Measurements from ENCODE around the gene GPR183. TPM values are rescaled to one million over a fixed set of nuclear protein-coding genes. Genes with fewer than 3 reads are reported as not detected.

GPR183 gene
- total RNA-seq, 3 donors from 2014 or later (not counting 1 experiment from before 2014, with no cell fraction given), result 20.0 to 47.0 (median 41.1) TPM

DNA sequence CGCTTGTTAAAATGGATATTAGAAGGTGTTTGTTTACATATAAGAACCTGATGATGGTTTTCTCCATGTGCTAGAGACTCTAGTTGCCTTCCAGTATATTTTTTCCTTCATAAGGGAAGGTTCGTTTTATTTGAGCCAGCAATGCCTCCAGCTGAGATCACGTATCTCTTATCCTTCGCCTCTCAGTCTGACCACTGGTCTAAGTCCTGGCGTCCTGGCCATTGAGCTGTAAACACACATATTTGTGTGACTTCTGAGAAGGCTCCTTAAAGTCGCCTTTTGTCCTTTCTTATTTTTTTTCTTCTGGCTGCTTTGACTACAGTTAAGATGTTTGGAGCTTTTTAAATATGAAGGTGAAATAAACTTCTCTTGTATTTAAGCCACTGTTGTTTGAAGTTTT is 23.7 kb upstream of the GPR183 start:
- TF ChIP-seq, protein P1, sequence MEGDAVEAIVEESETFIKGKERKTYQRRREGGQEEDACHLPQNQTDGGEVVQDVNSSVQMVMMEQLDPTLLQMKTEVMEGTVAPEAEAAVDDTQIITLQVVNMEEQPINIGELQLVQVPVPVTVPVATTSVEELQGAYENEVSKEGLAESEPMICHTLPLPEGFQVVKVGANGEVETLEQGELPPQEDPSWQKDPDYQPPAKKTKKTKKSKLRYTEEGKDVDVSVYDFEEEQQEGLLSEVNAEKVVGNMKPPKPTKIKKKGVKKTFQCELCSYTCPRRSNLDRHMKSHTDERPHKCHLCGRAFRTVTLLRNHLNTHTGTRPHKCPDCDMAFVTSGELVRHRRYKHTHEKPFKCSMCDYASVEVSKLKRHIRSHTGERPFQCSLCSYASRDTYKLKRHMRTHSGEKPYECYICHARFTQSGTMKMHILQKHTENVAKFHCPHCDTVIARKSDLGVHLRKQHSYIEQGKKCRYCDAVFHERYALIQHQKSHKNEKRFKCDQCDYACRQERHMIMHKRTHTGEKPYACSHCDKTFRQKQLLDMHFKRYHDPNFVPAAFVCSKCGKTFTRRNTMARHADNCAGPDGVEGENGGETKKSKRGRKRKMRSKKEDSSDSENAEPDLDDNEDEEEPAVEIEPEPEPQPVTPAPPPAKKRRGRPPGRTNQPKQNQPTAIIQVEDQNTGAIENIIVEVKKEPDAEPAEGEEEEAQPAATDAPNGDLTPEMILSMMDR (IDR thresholded peaks at IDR 0.05), result no peak
- peaks cover 19 to 23% of the 10 kb centered on the region in 2 donors for H3K4me1 Mint-ChIP-seq
- DNase-seq (no peak), ATAC-seq (no peak)
- Histone ChIP-seq H3K27ac (ENCODE audit: low read length) (no peak overlapping the region), H3K4me3 (ENCODE audit: low read length) (no peak overlapping the region), H3K36me3 (ENCODE audit: control insufficient read depth, insufficient read depth, low read length) (peaks cover 27% of the 10 kb centered on the region), H3K4me1 (ENCODE audit: control insufficient read depth, insufficient read depth, low read length) (peaks cover 15% of the 10 kb centered on the region), H3K27me3 (ENCODE audit: control insufficient read depth, insufficient read depth, low read length) (no peaks in the 10 kb centered on the region), H3K9me3 (ENCODE audit: control insufficient read depth, insufficient read depth, low read length) (no peaks in the 10 kb centered on the region)
- H3K4me3 Mint-ChIP-seq, result no peak overlapping the region
- H3K9me3 Mint-ChIP-seq, result no peaks in the 10 kb centered on the region
- 82% methylated on average over 6 of the region's 6 CpGs for WGBS (ENCODE audit: insufficient coverage)
- H3K27ac Mint-ChIP-seq, result no peak overlapping the region
- no peaks in the 10 kb centered on the region for H3K27me3 Mint-ChIP-seq (ENCODE audit: low read depth in 2 of 2)
- H3K36me3 Mint-ChIP-seq, result peaks cover 2% of the 10 kb centered on the region
- intact Hi-C loops (cut with micrococcal nuclease), result no loop called here

DNA sequence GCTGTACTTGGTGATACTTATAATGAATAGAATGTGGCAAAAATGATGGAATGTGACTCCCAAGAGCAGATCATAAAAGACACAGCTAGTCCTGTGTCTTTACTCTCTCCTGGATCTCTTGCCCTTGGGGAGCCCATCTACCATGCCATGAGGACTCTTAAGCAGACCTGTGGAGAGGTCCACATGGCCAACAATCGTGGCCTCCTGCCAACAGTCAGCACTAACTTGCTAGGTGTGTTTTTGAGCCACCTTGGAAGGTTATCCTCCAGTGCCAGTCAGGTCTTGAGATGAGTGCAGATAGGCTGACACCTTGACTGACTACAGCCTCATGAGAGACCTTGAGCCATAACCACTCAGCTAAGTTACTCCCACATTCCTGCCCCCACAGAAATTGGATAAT is 22.3 kb upstream of the GPR183 start:
- ATAC-seq (no peak), DNase-seq (no peak)
- Histone ChIP-seq H3K27ac (ENCODE audit: low read length) (no peak overlapping the region), H3K9me3 (ENCODE audit: control insufficient read depth, insufficient read depth, low read length) (no peaks in the 10 kb centered on the region), H3K27me3 (ENCODE audit: control insufficient read depth, insufficient read depth, low read length) (no peaks in the 10 kb centered on the region), H3K4me3 (ENCODE audit: low read length) (no peak overlapping the region), H3K4me1 (ENCODE audit: control insufficient read depth, insufficient read depth, low read length) (peaks cover 15% of the 10 kb centered on the region), H3K36me3 (ENCODE audit: control insufficient read depth, insufficient read depth, low read length) (peaks cover 27% of the 10 kb centered on the region)
- Mint-ChIP-seq H3K4me1 (peaks cover 28 to 31% of the 10 kb centered on the region in 2 donors), H3K36me3 (peaks cover 7% of the 10 kb centered on the region), H3K4me3 (no peak overlapping the region), H3K27me3 (ENCODE audit: low read depth in 2 of 2) (no peaks in the 10 kb centered on the region), H3K9me3 (no peaks in the 10 kb centered on the region), H3K27ac (no peak overlapping the region)
- intact Hi-C loops (cut with micrococcal nuclease), result no loop called here
- 90% methylated on average over 1 of the region's 1 CpG for WGBS (ENCODE audit: insufficient coverage)
- TF ChIP-seq, protein P1 (IDR thresholded peaks at IDR 0.05), result no peak

DNA sequence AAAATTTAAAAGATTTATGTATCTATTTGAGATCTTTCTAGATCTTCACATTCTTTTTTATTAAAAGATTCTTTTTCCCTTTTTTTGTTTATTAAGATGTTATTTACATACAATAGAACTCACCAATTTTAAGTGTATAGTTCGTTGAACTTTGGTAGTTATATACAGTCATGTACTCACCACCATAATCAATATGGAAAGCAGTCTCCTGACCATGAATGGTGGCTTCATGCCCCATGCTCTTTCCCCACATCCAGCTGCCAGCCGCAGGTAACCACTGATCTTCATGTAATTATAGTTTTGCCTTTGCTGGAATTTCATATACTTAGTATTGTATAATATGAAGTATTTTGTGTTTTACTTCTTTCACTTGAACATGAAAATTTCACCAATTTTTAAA is 20.6 kb upstream of the GPR183 start:
- Histone ChIP-seq H3K4me1 (ENCODE audit: control insufficient read depth, insufficient read depth, low read length) (peaks cover 24% of the 10 kb centered on the region), H3K27ac (ENCODE audit: low read length) (no peak overlapping the region), H3K36me3 (ENCODE audit: control insufficient read depth, insufficient read depth, low read length) (peaks cover 29% of the 10 kb centered on the region), H3K4me3 (ENCODE audit: low read length) (no peak overlapping the region), H3K9me3 (ENCODE audit: control insufficient read depth, insufficient read depth, low read length) (no peaks in the 10 kb centered on the region), H3K27me3 (ENCODE audit: control insufficient read depth, insufficient read depth, low read length) (no peaks in the 10 kb centered on the region)
- 100% methylated on average over 1 of the region's 2 CpGs for WGBS (ENCODE audit: insufficient coverage)
- ATAC-seq (no peak), DNase-seq (no peak)
- Mint-ChIP-seq H3K27ac (no peak overlapping the region), H3K36me3 (peaks cover 7% of the 10 kb centered on the region), H3K4me1 (peaks cover 33 to 35% of the 10 kb centered on the region in 2 donors), H3K9me3 (no peaks in the 10 kb centered on the region), H3K27me3 (ENCODE audit: low read depth in 2 of 2) (no peaks in the 10 kb centered on the region), H3K4me3 (no peak overlapping the region)
- TF ChIP-seq, protein P1 (IDR thresholded peaks at IDR 0.05), result no peak
- intact Hi-C loops (cut with micrococcal nuclease), result no loop called here

DNA sequence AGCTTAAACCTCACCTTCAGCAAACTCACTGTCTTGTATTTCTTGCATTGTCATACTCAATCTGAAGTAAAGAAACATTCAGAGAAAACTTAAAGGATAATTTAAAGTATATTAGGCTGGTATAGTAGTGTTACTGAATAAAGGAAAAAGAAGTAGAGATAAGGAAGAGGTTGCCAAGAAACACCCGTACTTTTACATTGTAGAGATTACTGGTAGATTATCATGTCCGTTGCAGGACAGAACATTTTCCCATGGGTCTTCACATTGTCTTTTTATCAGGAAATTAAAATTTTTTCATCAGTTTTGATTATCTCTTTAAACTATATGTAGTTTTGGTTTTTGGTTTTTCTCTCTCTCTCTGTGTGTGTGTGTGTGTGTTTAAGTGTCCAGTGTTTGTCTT is 19.9 kb upstream of the GPR183 start:
- Mint-ChIP-seq H3K27ac (no peak overlapping the region), H3K9me3 (no peaks in the 10 kb centered on the region), H3K27me3 (ENCODE audit: low read depth in 2 of 2) (no peaks in the 10 kb centered on the region), H3K4me1 (peaks cover 33 to 35% of the 10 kb centered on the region in 2 donors), H3K4me3 (no peak overlapping the region), H3K36me3 (peaks cover 7% of the 10 kb centered on the region)
- DNase-seq (no peak), ATAC-seq (no peak)
- Histone ChIP-seq H3K4me1 (ENCODE audit: control insufficient read depth, insufficient read depth, low read length) (peaks cover 20% of the 10 kb centered on the region), H3K9me3 (ENCODE audit: control insufficient read depth, insufficient read depth, low read length) (no peaks in the 10 kb centered on the region), H3K27me3 (ENCODE audit: control insufficient read depth, insufficient read depth, low read length) (no peaks in the 10 kb centered on the region), H3K36me3 (ENCODE audit: control insufficient read depth, insufficient read depth, low read length) (peaks cover 29% of the 10 kb centered on the region), H3K4me3 (ENCODE audit: low read length) (no peak overlapping the region), H3K27ac (ENCODE audit: low read length) (no peak overlapping the region)
- TF ChIP-seq, protein P1 (IDR thresholded peaks at IDR 0.05), result no peak
- WGBS (ENCODE audit: insufficient coverage), result 100% methylated on average over 2 of the region's 2 CpGs
- intact Hi-C loops (cut with micrococcal nuclease), result no loop called here

Data from natural killer cell (primary cell).